Measurements from ENCODE around the gene LEKR1.
A peak's percentile ranks its signal among the peaks of the same experiment; 100 is the strongest.

LEKR1 gene

GRCh38 chr3:157086060-157086750 lies 260.1 kb downstream of the LEKR1 start:
- no peak for DNase-seq

- DNase-seq, result no peak
Measured at GRCh38 chr3:157086775-157087174, 260.6 kb downstream of the LEKR1 start.

- DNase-seq, result no peak
Measured at GRCh38 chr3:157087373-157087772, 261.2 kb downstream of the LEKR1 start.

GRCh38 chr3:157087780-157088600 lies 261.8 kb downstream of the LEKR1 start:
- no peak for DNase-seq

- peak; percentile 93 for DNase-seq
Measured at GRCh38 chr3:157088601-157089454, 262.7 kb downstream of the LEKR1 start.

GRCh38 chr3:157089455-157090221 lies 263.5 kb downstream of the LEKR1 start:
- DNase-seq, result peak; percentile 23

GRCh38 chr3:157091083-157091833 lies 265.1 kb downstream of the LEKR1 start:
- no peak for DNase-seq

GRCh38 chr3:157092230-157092629 lies 266.1 kb downstream of the LEKR1 start:
- DNase-seq, result no peak

GRCh38 chr3:157093096-157093495 lies 266.9 kb downstream of the LEKR1 start:
- DNase-seq, result no peak

- no peak for DNase-seq
Measured at GRCh38 chr3:157094301-157094700, 268.1 kb downstream of the LEKR1 start.

- DNase-seq, result peak; percentile 43
Measured at GRCh38 chr3:157094751-157095480, 268.8 kb downstream of the LEKR1 start.

Data from HCEC 1CT (cell line).